ENCODE results near the gene NTM. TPM values are rescaled to one million over a fixed set of nuclear protein-coding genes. Genes with fewer than 3 reads are reported as not detected.

Gene NTM
- total RNA-seq, 1 experiment from 2014 or later, result not detected

DNA sequence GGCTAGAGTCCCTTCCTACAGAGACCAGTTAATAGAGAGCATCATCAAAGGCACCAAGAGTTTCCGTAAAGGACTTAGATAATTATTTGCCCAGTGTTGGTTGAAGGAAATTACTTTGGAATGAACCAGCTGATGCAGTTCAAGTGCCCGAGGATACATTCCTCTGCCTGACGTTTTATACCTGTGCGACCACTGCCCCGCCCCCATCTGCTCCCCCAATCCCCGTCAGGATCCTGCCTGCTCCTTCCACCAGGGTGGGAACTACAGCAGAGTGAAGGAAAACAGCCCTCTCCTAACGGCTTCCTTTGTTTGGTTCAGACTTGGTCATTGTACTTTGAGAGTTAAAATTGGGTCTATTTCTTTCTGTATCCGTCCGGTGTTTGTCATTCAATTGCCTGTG lies 761.5 kb downstream of the NTM start (continued):
- TF ChIP-seq CTCF (IDR thresholded peaks at IDR 0.05 in 2 of 3, conservative IDR thresholded peaks at IDR 0.05 in 1 of 3; ENCODE audit: borderline replicate concordance in 1 of 3, insufficient read depth in 1 of 3, low read depth in 2 of 3, low read length in 2 of 3) (no peak), EZH2 (IDR thresholded peaks at IDR 0.05) (no peak), POLR2A (IDR thresholded peaks at IDR 0.05; ENCODE audit: borderline replicate concordance, extremely low read depth, insufficient read depth, insufficient read length) (no peak), JUND (IDR thresholded peaks at IDR 0.05) (no peak), TCF7L2 (IDR thresholded peaks at IDR 0.05; ENCODE audit: borderline replicate concordance, extremely low read depth, insufficient read depth, insufficient read length) (no peak), CBX3 (IDR thresholded peaks at IDR 0.05; ENCODE audit: low read depth) (no peak), SP1 (IDR thresholded peaks at IDR 0.05; ENCODE audit: low read depth) (no peak), POLR2AphosphoS5 (IDR thresholded peaks at IDR 0.05; ENCODE audit: low read depth, low read length) (no peak)

DNA sequence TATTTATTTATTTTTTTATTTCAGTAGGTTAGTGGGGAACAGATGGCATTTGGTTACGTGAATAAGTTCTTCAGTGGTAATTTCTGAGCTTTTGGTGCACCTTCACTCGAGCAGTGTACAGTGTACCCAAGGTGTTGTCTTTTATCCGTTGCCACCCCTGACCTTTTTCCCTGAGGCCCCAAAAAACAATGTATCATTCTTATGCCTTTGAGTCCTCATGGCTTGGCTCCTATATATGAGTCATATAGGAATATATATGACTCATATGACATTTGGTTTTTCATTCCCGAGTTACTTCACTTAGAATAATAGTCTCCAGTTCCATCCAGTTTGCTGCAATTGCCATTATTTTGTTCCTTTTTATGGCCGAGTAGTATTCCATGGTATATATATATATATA lies 763.9 kb downstream of the NTM start:
- no peak for ATAC-seq
- Histone ChIP-seq H3K36me3 (ENCODE audit: control insufficient read depth in 1 of 2, insufficient read depth in 2 of 2, low read length in 2 of 2) (no peaks in the 10 kb centered on the region), H3K9ac (ENCODE audit: low read length) (no peak overlapping the region), H3K9me2 (ENCODE audit: insufficient read depth) (no peaks in the 10 kb centered on the region), H3K4me1 (ENCODE audit: control insufficient read depth in 1 of 2, insufficient read depth in 2 of 2, low read length in 2 of 2) (no peaks in the 10 kb centered on the region), H3K4me2 (ENCODE audit: low read length) (no peak overlapping the region), H3K27ac (ENCODE audit: low read depth, low read length) (no peak overlapping the region), H3K27me3 (ENCODE audit: insufficient read depth, low read length) (no peaks in the 10 kb centered on the region), H3K9me3 (ENCODE audit: control insufficient read depth in 1 of 2, insufficient read depth in 1 of 2, low read depth in 1 of 2, low read length in 2 of 2) (peaks cover 0 to 20% of the 10 kb centered on the region in 2 experiments; a peak in 2 of 4 replicates), H3K4me3 (replicated peaks in 1 of 2; ENCODE audit: low read depth in 1 of 2, low read length in 2 of 2) (no peak overlapping the region), H2AFZ (ENCODE audit: low read depth, low read length, poor library complexity, severe bottlenecking) (no peak overlapping the region), H3K79me2 (ENCODE audit: insufficient read depth, low read length) (no peaks in the 10 kb centered on the region), H4K20me1 (ENCODE audit: insufficient read depth) (no peaks in the 10 kb centered on the region)
- TF ChIP-seq EZH2 (IDR thresholded peaks at IDR 0.05), result no peak
- TF ChIP-seq, protein P1, sequence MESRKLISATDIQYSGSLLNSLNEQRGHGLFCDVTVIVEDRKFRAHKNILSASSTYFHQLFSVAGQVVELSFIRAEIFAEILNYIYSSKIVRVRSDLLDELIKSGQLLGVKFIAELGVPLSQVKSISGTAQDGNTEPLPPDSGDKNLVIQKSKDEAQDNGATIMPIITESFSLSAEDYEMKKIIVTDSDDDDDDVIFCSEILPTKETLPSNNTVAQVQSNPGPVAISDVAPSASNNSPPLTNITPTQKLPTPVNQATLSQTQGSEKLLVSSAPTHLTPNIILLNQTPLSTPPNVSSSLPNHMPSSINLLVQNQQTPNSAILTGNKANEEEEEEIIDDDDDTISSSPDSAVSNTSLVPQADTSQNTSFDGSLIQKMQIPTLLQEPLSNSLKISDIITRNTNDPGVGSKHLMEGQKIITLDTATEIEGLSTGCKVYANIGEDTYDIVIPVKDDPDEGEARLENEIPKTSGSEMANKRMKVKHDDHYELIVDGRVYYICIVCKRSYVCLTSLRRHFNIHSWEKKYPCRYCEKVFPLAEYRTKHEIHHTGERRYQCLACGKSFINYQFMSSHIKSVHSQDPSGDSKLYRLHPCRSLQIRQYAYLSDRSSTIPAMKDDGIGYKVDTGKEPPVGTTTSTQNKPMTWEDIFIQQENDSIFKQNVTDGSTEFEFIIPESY (IDR thresholded peaks at IDR 0.05; ENCODE audit: extremely low read depth, insufficient replicate concordance, low read length), result no peak
- TF ChIP-seq TCF7L2 (IDR thresholded peaks at IDR 0.05; ENCODE audit: borderline replicate concordance, extremely low read depth, insufficient read depth, insufficient read length), result no peak
- no peak for TF ChIP-seq MAX (IDR thresholded peaks at IDR 0.05)
- TF ChIP-seq CTCF (IDR thresholded peaks at IDR 0.05 in 2 of 3, conservative IDR thresholded peaks at IDR 0.05 in 1 of 3; ENCODE audit: borderline replicate concordance in 1 of 3, insufficient read depth in 1 of 3, low read depth in 2 of 3, low read length in 2 of 3), result no peak
- DNase-seq (ENCODE audit: low read depth, low spot score), result no peak
- no TSS peak for BruUV-seq (replicated peaks)
- CTCF ChIA-PET, result no interaction called here
- RAD21 ChIA-PET (ENCODE audit: low non-redundant PET in 1 of 2, low total read pairs in 2 of 2, uncharacterized antibody in 2 of 2, unreplicated experiment in 2 of 2), result no interaction called here
- POLR2A ChIA-PET, result no interaction called here
- intact Hi-C loops (cut with micrococcal nuclease), result no loop called here

Measured in HCT116 (cell line).